Measurements from ENCODE around the gene RRP8. TPM values are rescaled to one million over a fixed set of nuclear protein-coding genes. Genes with fewer than 3 reads are reported as not detected.

The RRP8 gene
- total and polyA plus RNA-seq, 2 of the 8 experiments (the other 6 are each of a cell fraction or from before 2014, with no cell fraction given) = 4.2 to 14.9 TPM

DNA sequence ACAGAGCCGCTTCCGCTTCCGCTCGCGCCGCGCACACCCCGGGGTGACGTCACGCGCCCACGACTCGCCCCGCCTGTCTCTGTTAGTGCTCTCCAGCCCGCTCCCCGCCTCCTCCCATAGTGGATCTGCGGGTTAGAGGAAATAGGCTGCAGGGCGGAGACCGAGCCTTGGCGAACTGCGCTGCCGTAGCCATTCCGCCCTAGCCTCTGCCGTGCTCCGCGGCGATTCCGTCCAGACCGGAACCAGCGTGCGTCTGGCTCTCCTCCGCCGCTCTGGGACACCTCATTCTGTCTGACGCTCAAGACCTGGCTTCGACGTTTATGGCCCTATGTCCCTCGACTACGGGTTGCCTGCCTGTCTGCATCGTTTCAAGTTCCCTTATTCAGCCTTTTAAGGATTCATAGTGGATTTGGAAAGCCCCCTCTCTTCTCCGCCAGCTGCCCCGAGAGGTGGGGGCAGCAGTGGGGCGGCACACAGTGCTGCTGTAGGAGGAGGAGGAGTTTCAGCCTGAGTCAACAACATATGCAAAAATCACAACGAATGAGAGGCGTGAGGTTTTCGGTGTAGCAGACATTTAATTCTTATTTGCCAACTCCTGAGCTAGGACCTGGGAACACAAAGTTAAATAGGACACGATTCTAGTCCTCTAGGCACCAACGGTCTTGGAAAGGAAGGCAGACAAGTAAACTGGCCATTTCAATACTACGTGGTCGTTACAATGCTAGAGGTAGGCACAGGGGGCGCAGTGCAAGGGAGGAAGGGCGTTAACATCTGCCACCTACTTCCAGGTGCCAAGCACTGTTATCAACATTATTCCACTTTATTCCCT lies 9.0 kb upstream of the RRP8 start, which contains the start of gene TAF10 (continued):
- TF ChIP-seq CBX5 (IDR thresholded peaks at IDR 0.05; ENCODE audit: low read depth, low read length) = no peak
- TF ChIP-seq TCF12 (IDR thresholded peaks at IDR 0.05; ENCODE audit: low read depth, low read length) = no peak
- TF ChIP-seq, protein P1, sequence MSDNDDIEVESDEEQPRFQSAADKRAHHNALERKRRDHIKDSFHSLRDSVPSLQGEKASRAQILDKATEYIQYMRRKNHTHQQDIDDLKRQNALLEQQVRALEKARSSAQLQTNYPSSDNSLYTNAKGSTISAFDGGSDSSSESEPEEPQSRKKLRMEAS (IDR thresholded peaks at IDR 0.05) = peak; percentile 59
- TF ChIP-seq BRCA1 (IDR thresholded peaks at IDR 0.05; ENCODE audit: low read depth, low read length) = no peak
- peak; percentile 67; the same call in 1 of the 2 replicates for TF ChIP-seq JUN (IDR thresholded peaks at IDR 0.05; ENCODE audit: low read depth, low read length)
- TF ChIP-seq NANOG (IDR thresholded peaks at IDR 0.05; ENCODE audit: insufficient read depth, low read depth, low read length, poor library complexity, severe bottlenecking) = no peak
- peak; percentile 88 for TF ChIP-seq TBP (IDR thresholded peaks at IDR 0.05; ENCODE audit: low read depth, low read length)
- TF ChIP-seq RXRA (IDR thresholded peaks at IDR 0.05; ENCODE audit: insufficient read depth, low read depth, low read length) = no peak
- TF ChIP-seq SIX5 (IDR thresholded peaks at IDR 0.05; ENCODE audit: low read depth, low read length) = no peak
- TF ChIP-seq, protein P2, sequence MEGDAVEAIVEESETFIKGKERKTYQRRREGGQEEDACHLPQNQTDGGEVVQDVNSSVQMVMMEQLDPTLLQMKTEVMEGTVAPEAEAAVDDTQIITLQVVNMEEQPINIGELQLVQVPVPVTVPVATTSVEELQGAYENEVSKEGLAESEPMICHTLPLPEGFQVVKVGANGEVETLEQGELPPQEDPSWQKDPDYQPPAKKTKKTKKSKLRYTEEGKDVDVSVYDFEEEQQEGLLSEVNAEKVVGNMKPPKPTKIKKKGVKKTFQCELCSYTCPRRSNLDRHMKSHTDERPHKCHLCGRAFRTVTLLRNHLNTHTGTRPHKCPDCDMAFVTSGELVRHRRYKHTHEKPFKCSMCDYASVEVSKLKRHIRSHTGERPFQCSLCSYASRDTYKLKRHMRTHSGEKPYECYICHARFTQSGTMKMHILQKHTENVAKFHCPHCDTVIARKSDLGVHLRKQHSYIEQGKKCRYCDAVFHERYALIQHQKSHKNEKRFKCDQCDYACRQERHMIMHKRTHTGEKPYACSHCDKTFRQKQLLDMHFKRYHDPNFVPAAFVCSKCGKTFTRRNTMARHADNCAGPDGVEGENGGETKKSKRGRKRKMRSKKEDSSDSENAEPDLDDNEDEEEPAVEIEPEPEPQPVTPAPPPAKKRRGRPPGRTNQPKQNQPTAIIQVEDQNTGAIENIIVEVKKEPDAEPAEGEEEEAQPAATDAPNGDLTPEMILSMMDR (IDR thresholded peaks at IDR 0.05; ENCODE audit: control extremely low read depth in 1 of 3, insufficient read depth in 1 of 3, low read depth in 1 of 3, low read length in 3 of 3) = peak; percentile 70 to 87 (median 83)
- peak; percentile 44; the same call in 1 of the 2 replicates for TF ChIP-seq BACH1 (IDR thresholded peaks at IDR 0.05; ENCODE audit: low read length)
- no peak for TF ChIP-seq RFX5 (IDR thresholded peaks at IDR 0.05; ENCODE audit: borderline replicate concordance, low read depth, low read length)
- TF ChIP-seq ZNF274 (IDR thresholded peaks at IDR 0.05; ENCODE audit: borderline replicate concordance, extremely low read depth, low read length) = no peak
- peak; percentile 95 for TF ChIP-seq PHF8 (conservative IDR thresholded peaks at IDR 0.05; ENCODE audit: low read depth, low read length)
- TF ChIP-seq FOSL1 (IDR thresholded peaks at IDR 0.05; ENCODE audit: insufficient read depth, low read depth, low read length) = no peak
- TF ChIP-seq, protein P3, sequence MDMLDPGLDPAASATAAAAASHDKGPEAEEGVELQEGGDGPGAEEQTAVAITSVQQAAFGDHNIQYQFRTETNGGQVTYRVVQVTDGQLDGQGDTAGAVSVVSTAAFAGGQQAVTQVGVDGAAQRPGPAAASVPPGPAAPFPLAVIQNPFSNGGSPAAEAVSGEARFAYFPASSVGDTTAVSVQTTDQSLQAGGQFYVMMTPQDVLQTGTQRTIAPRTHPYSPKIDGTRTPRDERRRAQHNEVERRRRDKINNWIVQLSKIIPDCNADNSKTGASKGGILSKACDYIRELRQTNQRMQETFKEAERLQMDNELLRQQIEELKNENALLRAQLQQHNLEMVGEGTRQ (IDR thresholded peaks at IDR 0.05; ENCODE audit: low read length) = no peak
- peak; percentile 75 to 92 for TF ChIP-seq POLR2A (IDR thresholded peaks at IDR 0.05; ENCODE audit: control extremely low read depth in 1 of 2, low read depth in 2 of 2, low read length in 2 of 2)
- TF ChIP-seq KDM1A (IDR thresholded peaks at IDR 0.05; ENCODE audit: borderline replicate concordance, low read length) = no peak
